SKM-1 treated with dmso at 0.1 percent for 144 hours (cell line): ENCODE data around the gene NATD1.

Source experiments
- DNase-seq: peaks from one replicate; lab custom pipeline; 2025; ENCODE audit not compliant: unreplicated experiment; lab: John Stamatoyannopoulos, UW

NATD1 gene

GRCh38 chr17:21275579-21276263, 22.5 kb upstream of the NATD1 start:
- DNase-seq, result peak; percentile 71

DNA sequence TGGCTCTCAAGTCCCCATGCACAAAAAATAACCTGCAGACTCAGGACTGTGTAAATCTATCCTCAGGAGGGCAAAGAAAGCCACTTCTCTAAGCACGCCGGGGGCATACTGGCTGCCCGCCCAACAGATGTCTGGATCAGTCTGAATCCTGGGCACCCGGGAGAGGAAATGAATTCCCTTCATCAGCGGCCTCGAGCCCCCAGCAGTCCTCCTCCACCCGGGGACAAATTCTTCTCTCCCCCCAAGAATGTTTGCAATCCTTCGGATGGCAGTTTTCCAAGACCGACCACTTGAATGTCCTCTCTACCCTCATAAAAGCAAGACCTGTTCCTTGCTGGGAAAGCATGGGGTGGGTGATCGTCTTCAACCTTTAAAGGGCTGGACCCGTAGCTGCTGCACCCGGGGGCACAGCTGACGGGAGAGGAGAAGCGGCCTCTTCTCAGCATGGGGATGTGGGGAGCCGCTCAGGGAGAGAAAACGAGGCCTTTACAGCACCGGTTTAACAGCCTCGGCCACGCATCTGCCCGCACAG, 21.9 kb upstream of the NATD1 start:
- no peak for DNase-seq

DNA sequence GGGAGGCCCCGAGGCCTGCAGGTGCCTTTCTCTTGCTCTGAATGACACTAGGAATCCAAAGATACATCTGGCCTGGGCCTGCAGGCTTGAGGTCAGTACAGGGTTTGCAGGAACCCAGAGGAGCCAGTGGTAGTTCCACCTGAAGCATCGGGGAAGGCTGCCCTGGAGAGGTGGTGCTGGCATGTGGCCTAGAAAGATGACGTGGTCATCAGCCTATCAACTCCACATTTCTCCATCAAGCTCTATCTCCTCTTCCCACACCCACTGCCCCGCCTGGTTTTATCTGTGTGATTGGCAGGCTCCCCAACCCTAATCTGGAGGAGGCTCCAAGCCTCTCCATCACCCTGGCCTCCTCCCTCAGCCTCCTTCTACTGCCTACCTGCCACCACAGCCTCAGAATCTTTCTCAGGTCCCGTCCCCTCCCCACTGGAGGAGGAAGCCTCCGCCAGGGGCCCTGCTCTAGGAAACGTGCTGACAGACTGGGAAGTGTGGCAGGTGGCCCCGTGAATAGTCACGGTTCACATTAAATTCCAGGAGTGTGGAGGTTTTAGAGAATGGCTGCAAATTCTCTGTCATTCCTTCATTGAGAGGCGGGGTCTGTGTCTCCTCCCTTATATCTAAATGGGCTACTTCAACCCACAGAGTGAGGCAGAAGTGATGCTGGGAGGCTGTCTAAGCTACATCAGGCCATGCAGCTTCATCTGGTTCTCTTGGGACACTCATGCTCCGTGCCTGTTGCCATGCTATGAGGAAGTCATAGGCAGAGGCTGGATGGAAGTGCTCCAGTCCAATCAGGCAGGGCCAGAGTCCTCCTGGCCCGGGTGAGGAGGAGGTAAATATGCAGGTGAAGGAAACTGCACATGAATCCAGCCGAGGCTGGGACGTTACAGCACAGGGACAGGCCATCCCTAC, 19.9 kb upstream of the NATD1 start:
- no peak for DNase-seq

DNA sequence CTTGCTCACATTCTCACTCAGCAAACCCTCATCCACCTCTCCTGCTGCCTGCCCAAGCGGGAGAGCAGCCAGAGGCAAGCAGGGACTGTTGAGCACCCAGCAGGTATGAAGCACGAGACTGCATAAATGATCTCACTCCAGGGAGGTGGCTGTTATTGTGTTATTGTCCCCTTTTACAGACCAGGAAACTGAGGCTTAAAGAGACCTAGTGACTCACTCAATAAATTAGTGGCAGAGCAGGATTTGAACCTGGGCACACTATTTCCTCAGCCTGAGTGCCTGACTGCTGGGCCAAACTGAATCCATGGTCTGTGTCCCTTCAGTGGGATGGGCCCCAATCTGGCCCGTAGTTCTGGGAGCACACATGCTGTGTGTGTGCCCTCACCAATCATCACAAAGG, 19.0 kb upstream of the NATD1 start:
- no peak for DNase-seq

GRCh38 chr17:21271454-21272183, 18.4 kb upstream of the NATD1 start:
- no peak for DNase-seq

DNA sequence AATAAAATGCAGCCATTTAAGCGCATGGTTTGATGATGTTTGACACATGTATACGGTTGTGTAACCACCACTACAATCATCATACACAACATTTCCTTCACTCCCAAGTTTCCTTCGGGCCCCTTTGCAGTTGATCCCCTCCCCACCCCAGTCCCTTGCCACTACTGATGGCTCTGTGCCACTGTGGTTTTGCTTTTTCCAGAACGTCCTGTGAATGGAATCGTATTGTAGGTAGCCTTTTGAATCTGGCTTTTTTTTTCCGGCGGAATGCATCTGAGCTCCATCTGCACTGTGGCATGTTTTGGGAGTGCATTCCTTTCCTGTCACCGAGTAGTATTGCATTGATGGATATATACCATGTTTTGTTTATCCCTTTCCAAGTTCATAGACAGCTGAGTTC, 16.2 kb upstream of the NATD1 start:
- no peak for DNase-seq

DNA sequence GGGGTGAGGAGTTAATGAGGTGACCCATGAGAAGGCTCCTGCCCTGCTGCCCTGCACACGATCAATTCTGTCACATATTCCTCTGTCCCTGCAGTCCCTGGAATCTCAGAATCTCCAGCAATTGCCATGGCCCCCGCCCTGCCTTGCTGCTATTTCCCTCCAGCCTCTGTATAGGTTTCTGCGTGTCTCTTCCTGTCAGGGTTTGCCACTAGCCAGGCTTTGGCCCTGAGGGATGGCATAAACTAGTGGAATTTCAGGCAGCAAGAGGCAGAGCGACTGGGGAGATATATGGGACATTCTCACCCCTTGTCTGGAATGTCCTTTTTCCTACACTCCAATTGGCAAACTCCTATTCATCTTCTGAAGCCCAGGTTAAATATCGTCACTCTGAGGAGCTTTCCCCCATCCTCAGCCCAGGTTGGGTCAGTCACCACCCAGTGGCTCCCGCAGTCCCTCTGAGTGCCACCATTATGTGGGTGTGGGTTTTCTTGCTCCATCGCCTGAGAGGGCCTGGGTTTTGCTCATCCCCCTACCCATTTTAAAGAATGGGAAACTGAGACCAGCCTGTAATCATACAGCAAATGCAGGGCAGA, 15.5 kb upstream of the NATD1 start:
- no peak for DNase-seq

GRCh38 chr17:21263376-21263775, 10.2 kb upstream of the NATD1 start:
- no peak for DNase-seq

- DNase-seq, result no peak
Measured at GRCh38 chr17:21262259-21262993, 9.2 kb upstream of the NATD1 start.

DNA sequence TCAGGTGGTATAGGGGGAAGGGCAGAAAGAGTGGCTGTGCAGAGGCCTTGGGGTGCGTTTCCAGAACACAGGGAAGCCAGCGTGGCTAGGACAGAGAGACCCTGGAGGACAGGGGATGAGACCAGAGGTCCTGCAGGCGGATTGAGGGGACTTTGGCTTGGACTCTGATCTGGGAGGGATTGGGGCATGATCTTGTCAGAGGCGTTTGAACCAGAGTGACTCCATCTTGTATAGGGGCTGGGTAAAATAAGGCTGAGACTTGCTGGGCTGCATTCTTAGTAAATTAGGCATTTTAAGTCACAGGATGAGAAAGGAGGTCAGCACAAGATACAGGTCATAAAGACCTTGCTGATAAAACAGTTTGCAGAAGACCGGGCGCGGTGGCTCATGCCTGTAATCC, 5.4 kb upstream of the NATD1 start:
- DNase-seq, result peak; percentile 17

DNA sequence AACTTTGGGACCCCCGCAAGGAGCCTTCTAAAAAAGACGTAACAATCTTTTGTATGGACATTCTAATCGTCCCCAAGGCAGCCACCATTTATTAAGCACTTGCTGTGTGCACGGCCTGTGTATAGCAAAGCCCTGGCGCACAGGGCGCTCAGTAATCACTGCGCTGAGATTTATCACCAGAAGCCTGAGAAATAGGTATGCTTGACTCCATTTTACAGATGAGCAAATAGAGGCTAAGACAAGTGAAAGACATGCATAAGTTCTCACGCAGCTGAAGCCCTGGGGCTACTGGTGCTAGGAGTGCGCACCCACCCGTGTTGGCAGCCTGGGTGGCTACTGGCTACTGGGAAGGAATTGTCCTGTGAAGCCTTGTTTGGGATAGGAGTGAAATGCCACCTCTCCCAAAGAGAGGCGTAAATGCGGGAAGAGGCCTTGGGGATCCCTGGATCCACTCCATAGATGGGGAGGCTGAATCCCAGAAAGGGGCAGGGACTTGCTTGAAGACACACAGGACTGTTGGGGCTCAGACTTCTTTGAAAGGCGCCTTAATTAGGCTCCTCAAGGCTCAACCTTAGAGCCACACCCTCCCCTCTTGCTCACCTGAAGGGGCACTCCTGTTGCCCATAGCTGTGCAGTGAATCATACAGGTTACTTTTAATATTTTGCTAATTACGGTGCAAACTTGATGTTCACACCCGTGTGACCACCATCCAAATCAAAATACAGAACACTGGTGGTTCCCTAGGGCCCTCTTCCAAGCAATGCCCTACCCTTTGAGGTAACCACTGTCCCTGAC, 634 bp upstream of the NATD1 start:
- DNase-seq, result no peak

- no peak for DNase-seq
Measured at GRCh38 chr17:21252289-21252795, 868 bp downstream of the NATD1 start.

- DNase-seq, result no peak
Measured at GRCh38 chr17:21251337-21252010, 1.7 kb downstream of the NATD1 start.

- no peak for DNase-seq
Measured at GRCh38 chr17:21250854-21251253, 2.4 kb downstream of the NATD1 start.

- no peak for DNase-seq
Measured at GRCh38 chr17:21249920-21250703, 3.1 kb downstream of the NATD1 start.

GRCh38 chr17:21249086-21249795, 4.0 kb downstream of the NATD1 start:
- no peak for DNase-seq

- no peak for DNase-seq
Measured at GRCh38 chr17:21248500-21248899, 4.7 kb downstream of the NATD1 start.
